ENCODE results near the gene CCDC126. TPM values are rescaled to one million over a fixed set of nuclear protein-coding genes. Genes with fewer than 3 reads are reported as not detected.

Gene CCDC126
- total and polyA plus RNA-seq, 4 donors: 6.6 to 14.7 (median 9.7) TPM

- intact Hi-C loops (cut with DNase I): no loop called here
- Histone ChIP-seq H3K36me3 (ENCODE audit: control insufficient read depth in 1 of 2, insufficient read depth in 2 of 2, low read length in 1 of 2) (peaks cover 0 to 4% of the 10 kb centered on the region in 2 donors), H3K27me3 (ENCODE audit: control insufficient read depth in 1 of 2, insufficient read depth in 2 of 2, low read length in 1 of 2) (no peaks in the 10 kb centered on the region), H3K27ac (ENCODE audit: low read depth in 1 of 2, low read length in 2 of 2) (no peak overlapping the region), H3K9me3 (ENCODE audit: control insufficient read depth, low read length) (no peaks in the 10 kb centered on the region), H3K4me3 (ENCODE audit: low read length in 2 of 2) (no peak overlapping the region), H3K4me1 (ENCODE audit: control insufficient read depth in 1 of 2, insufficient read depth in 2 of 2, low read length in 2 of 2) (peaks cover 0 to 9% of the 10 kb centered on the region in 2 donors)
- ATAC-seq (ENCODE audit: low FRiP score): no peak
- DNase-seq: no peak
- WGBS, 2 donors: 96 to 99% methylated on average over 2 of the region's 2 CpGs
Observed at GRCh38 chr7:23616593-23616992, 19.4 kb downstream of the CCDC126 start.

- intact Hi-C loops (cut with DNase I): no loop called here
- 99 to 100% methylated on average over 1 of the region's 1 CpG for WGBS, 2 donors
- DNase-seq (no peak), ATAC-seq (ENCODE audit: low FRiP score) (no peak)
- peaks cover 0 to 9% of the 10 kb centered on the region in 2 donors for H3K4me1 ChIP-seq (ENCODE audit: control insufficient read depth in 1 of 2, insufficient read depth in 2 of 2, low read length in 2 of 2)
- no peaks in the 10 kb centered on the region for H3K9me3 ChIP-seq (ENCODE audit: control insufficient read depth, low read length)
- H3K36me3 ChIP-seq (ENCODE audit: control insufficient read depth in 1 of 2, insufficient read depth in 2 of 2, low read length in 1 of 2): peaks cover 0 to 4% of the 10 kb centered on the region in 2 donors
- no peak overlapping the region for H3K27ac ChIP-seq (ENCODE audit: low read depth in 1 of 2, low read length in 2 of 2)
- H3K4me3 ChIP-seq (ENCODE audit: low read length in 2 of 2): no peak overlapping the region
- no peaks in the 10 kb centered on the region for H3K27me3 ChIP-seq (ENCODE audit: control insufficient read depth in 1 of 2, insufficient read depth in 2 of 2, low read length in 1 of 2)
Observed at GRCh38 chr7:23617482-23617881, 20.3 kb downstream of the CCDC126 start.

- Histone ChIP-seq H3K36me3 (ENCODE audit: control insufficient read depth in 1 of 2, insufficient read depth in 2 of 2, low read length in 1 of 2) (peaks cover 0 to 4% of the 10 kb centered on the region in 2 donors), H3K27ac (ENCODE audit: low read depth in 1 of 2, low read length in 2 of 2) (no peak overlapping the region), H3K9me3 (ENCODE audit: control insufficient read depth, low read length) (no peaks in the 10 kb centered on the region), H3K4me1 (ENCODE audit: control insufficient read depth in 1 of 2, insufficient read depth in 2 of 2, low read length in 2 of 2) (peaks cover 0 to 9% of the 10 kb centered on the region in 2 donors), H3K27me3 (ENCODE audit: control insufficient read depth in 1 of 2, insufficient read depth in 2 of 2, low read length in 1 of 2) (no peaks in the 10 kb centered on the region), H3K4me3 (ENCODE audit: low read length in 2 of 2) (no peak overlapping the region)
- intact Hi-C loops (cut with DNase I): no loop called here
- ATAC-seq (ENCODE audit: low FRiP score) (no peak), DNase-seq (no peak)
- 81% methylated on average over 3 of the region's 3 CpGs for WGBS, 2 donors
Observed at GRCh38 chr7:23618241-23618640, 21.1 kb downstream of the CCDC126 start.

GRCh38 chr7:23619141-23619540 is 22.0 kb downstream of the CCDC126 start:
- WGBS, 2 donors: 98 to 100% methylated on average over 4 of the region's 4 CpGs
- Histone ChIP-seq H3K27ac (ENCODE audit: low read depth in 1 of 2, low read length in 2 of 2) (no peak overlapping the region), H3K4me3 (ENCODE audit: low read length in 2 of 2) (no peak overlapping the region), H3K9me3 (ENCODE audit: control insufficient read depth, low read length) (no peaks in the 10 kb centered on the region), H3K36me3 (ENCODE audit: control insufficient read depth in 1 of 2, insufficient read depth in 2 of 2, low read length in 1 of 2) (peaks cover 0 to 4% of the 10 kb centered on the region in 2 donors), H3K4me1 (ENCODE audit: control insufficient read depth in 1 of 2, insufficient read depth in 2 of 2, low read length in 2 of 2) (peaks cover 0 to 9% of the 10 kb centered on the region in 2 donors), H3K27me3 (ENCODE audit: control insufficient read depth in 1 of 2, insufficient read depth in 2 of 2, low read length in 1 of 2) (no peaks in the 10 kb centered on the region)
- DNase-seq (no peak), ATAC-seq (ENCODE audit: low FRiP score) (no peak)
- intact Hi-C loops (cut with DNase I): no loop called here

- ATAC-seq (ENCODE audit: low FRiP score) (no peak), DNase-seq (no peak)
- H3K4me1 ChIP-seq (ENCODE audit: control insufficient read depth in 1 of 2, insufficient read depth in 2 of 2, low read length in 2 of 2): no peaks in the 10 kb centered on the region
- H3K36me3 ChIP-seq (ENCODE audit: control insufficient read depth in 1 of 2, insufficient read depth in 2 of 2, low read length in 1 of 2): peaks cover 0 to 4% of the 10 kb centered on the region in 2 donors
- 96 to 97% methylated on average over 2 of the region's 2 CpGs for WGBS, 2 donors
- intact Hi-C loops (cut with DNase I): no loop called here
- H3K4me3 ChIP-seq (ENCODE audit: low read length in 2 of 2): no peak overlapping the region
- H3K27ac ChIP-seq (ENCODE audit: low read depth in 1 of 2, low read length in 2 of 2): no peak overlapping the region
- no peaks in the 10 kb centered on the region for H3K9me3 ChIP-seq (ENCODE audit: control insufficient read depth, low read length)
- H3K27me3 ChIP-seq (ENCODE audit: control insufficient read depth in 1 of 2, insufficient read depth in 2 of 2, low read length in 1 of 2): no peaks in the 10 kb centered on the region
Observed at GRCh38 chr7:23622506-23622925, 25.3 kb downstream of the CCDC126 start.

GRCh38 chr7:23628370-23628769 is 31.2 kb downstream of the CCDC126 start:
- intact Hi-C loops (cut with DNase I): no loop called here
- no peaks in the 10 kb centered on the region for H3K9me3 ChIP-seq (ENCODE audit: control insufficient read depth, low read length)
- no peaks in the 10 kb centered on the region for H3K27me3 ChIP-seq (ENCODE audit: control insufficient read depth in 1 of 2, insufficient read depth in 2 of 2, low read length in 1 of 2)
- no peak overlapping the region for H3K27ac ChIP-seq (ENCODE audit: low read depth in 1 of 2, low read length in 2 of 2)
- H3K4me3 ChIP-seq (ENCODE audit: low read length in 2 of 2): no peak overlapping the region
- DNase-seq: no peak
- H3K4me1 ChIP-seq (ENCODE audit: control insufficient read depth in 1 of 2, insufficient read depth in 2 of 2, low read length in 2 of 2): no peaks in the 10 kb centered on the region
- H3K36me3 ChIP-seq (ENCODE audit: control insufficient read depth in 1 of 2, insufficient read depth in 2 of 2, low read length in 1 of 2): no peaks in the 10 kb centered on the region
- 90 to 97% methylated on average over 2 of the region's 2 CpGs for whole genome bisulfite sequencing, 2 donors
- ATAC-seq (ENCODE audit: low FRiP score): no peak

GRCh38 chr7:23633417-23633816 is 36.2 kb downstream of the CCDC126 start:
- H3K27ac ChIP-seq (ENCODE audit: low read depth in 1 of 2, low read length in 2 of 2): no peak overlapping the region
- H3K4me3 ChIP-seq (ENCODE audit: low read length in 2 of 2): no peak overlapping the region
- no peaks in the 10 kb centered on the region for H3K36me3 ChIP-seq (ENCODE audit: control insufficient read depth in 1 of 2, insufficient read depth in 2 of 2, low read length in 1 of 2)
- no peaks in the 10 kb centered on the region for H3K4me1 ChIP-seq (ENCODE audit: control insufficient read depth in 1 of 2, insufficient read depth in 2 of 2, low read length in 2 of 2)
- H3K9me3 ChIP-seq (ENCODE audit: control insufficient read depth, low read length): no peaks in the 10 kb centered on the region
- ATAC-seq (ENCODE audit: low FRiP score) (no peak), DNase-seq (no peak)
- WGBS, 2 donors: 95 to 98% methylated on average over 7 of the region's 7 CpGs
- intact Hi-C loops (cut with DNase I): no loop called here
- no peaks in the 10 kb centered on the region for H3K27me3 ChIP-seq (ENCODE audit: control insufficient read depth in 1 of 2, insufficient read depth in 2 of 2, low read length in 1 of 2)

GRCh38 chr7:23645822-23646221 is 48.6 kb downstream of the CCDC126 start:
- no peak overlapping the region for H3K27ac ChIP-seq (ENCODE audit: low read depth in 1 of 2, low read length in 2 of 2)

GRCh38 chr7:23653942-23654341 is 56.8 kb downstream of the CCDC126 start:
- H3K4me1 ChIP-seq (ENCODE audit: control insufficient read depth in 1 of 2, insufficient read depth in 2 of 2, low read length in 2 of 2): no peaks in the 10 kb centered on the region
- DNase-seq (no peak), ATAC-seq (ENCODE audit: low FRiP score) (no peak)
- H3K9me3 ChIP-seq (ENCODE audit: control insufficient read depth, low read length): peaks cover 4% of the 10 kb centered on the region
- H3K27ac ChIP-seq (ENCODE audit: low read depth in 1 of 2, low read length in 2 of 2): no peak overlapping the region
- no peak overlapping the region for H3K4me3 ChIP-seq (ENCODE audit: low read length in 2 of 2)
- H3K36me3 ChIP-seq (ENCODE audit: control insufficient read depth in 1 of 2, insufficient read depth in 2 of 2, low read length in 1 of 2): no peaks in the 10 kb centered on the region
- H3K27me3 ChIP-seq (ENCODE audit: control insufficient read depth in 1 of 2, insufficient read depth in 2 of 2, low read length in 1 of 2): no peaks in the 10 kb centered on the region
- intact Hi-C loops (cut with DNase I): no loop called here
- 90% methylated on average over 5 of the region's 5 CpGs for WGBS, 2 donors

More at GRCh38 chr7:23645822-23646221, 48.6 kb downstream of the CCDC126 start:
- no peaks in the 10 kb centered on the region for H3K4me1 ChIP-seq (ENCODE audit: control insufficient read depth in 1 of 2, insufficient read depth in 2 of 2, low read length in 2 of 2)
- no peak for ATAC-seq (ENCODE audit: low FRiP score)
- intact Hi-C loops (cut with DNase I): no loop called here
- WGBS, 2 donors: 94 to 95% methylated on average over 1 of the region's 1 CpG
- peaks cover 0 to 2% of the 10 kb centered on the region in 2 donors for H3K36me3 ChIP-seq (ENCODE audit: control insufficient read depth in 1 of 2, insufficient read depth in 2 of 2, low read length in 1 of 2)
- no peak overlapping the region for H3K4me3 ChIP-seq (ENCODE audit: low read length in 2 of 2)
- no peak for DNase-seq
- no peaks in the 10 kb centered on the region for H3K27me3 ChIP-seq (ENCODE audit: control insufficient read depth in 1 of 2, insufficient read depth in 2 of 2, low read length in 1 of 2)
- H3K9me3 ChIP-seq (ENCODE audit: control insufficient read depth, low read length): no peaks in the 10 kb centered on the region
